ENCODE data around the gene GP1BA.
"Not testable (repeated sequence)": the region's sequence is repeated elsewhere in the genome, so short reads cannot be mapped to it uniquely, and the experiment has no call there.

Gene GP1BA

GRCh38 chr17:4901648-4902344, 30.3 kb upstream of the GP1BA start:
- DNase-seq (ENCODE audit: low read depth): no peak

- no peak for DNase-seq (ENCODE audit: low read depth)
These were observed 29.5 kb upstream of the GP1BA start for GRCh38 chr17:4902540-4902939.

GRCh38 chr17:4903051-4903818, 28.8 kb upstream of the GP1BA start, which contains the start of gene CHRNE:
CHRNE (minus strand) TSS chr17:4903098; CDS start chr17:4903063, 35 bp downstream.
- peak; percentile 42 for DNase-seq (ENCODE audit: low read depth)

GRCh38 chr17:4906642-4907041, 25.4 kb upstream of the GP1BA start:
- not testable (repeated sequence) for DNase-seq (ENCODE audit: low read depth)

- no peak for DNase-seq (ENCODE audit: low read depth)
These were observed 23.8 kb upstream of the GP1BA start for GRCh38 chr17:4908301-4908700.

GRCh38 chr17:4908711-4909496, 23.2 kb upstream of the GP1BA start:
- peak; percentile 88 for DNase-seq (ENCODE audit: low read depth)

- no peak for DNase-seq (ENCODE audit: low read depth)
These were observed 18.1 kb upstream of the GP1BA start for GRCh38 chr17:4913994-4914393.

GRCh38 chr17:4914551-4914950, 17.5 kb upstream of the GP1BA start:
- not testable (repeated sequence) for DNase-seq (ENCODE audit: low read depth)

GRCh38 chr17:4919511-4920047, 12.5 kb upstream of the GP1BA start:
- DNase-seq (ENCODE audit: low read depth): no peak

GRCh38 chr17:4920351-4921048, 11.6 kb upstream of the GP1BA start:
- DNase-seq (ENCODE audit: low read depth): no peak

GRCh38 chr17:4921320-4921719, 10.8 kb upstream of the GP1BA start:
- no peak for DNase-seq (ENCODE audit: low read depth)

- DNase-seq (ENCODE audit: low read depth): not testable (repeated sequence)
These were observed 5.3 kb upstream of the GP1BA start for GRCh38 chr17:4926577-4927335.

- DNase-seq (ENCODE audit: low read depth): no peak
These were observed 3.2 kb upstream of the GP1BA start for GRCh38 chr17:4928881-4929280.

- no peak for DNase-seq (ENCODE audit: low read depth)
These were observed 679 bp downstream of the GP1BA start for GRCh38 chr17:4932756-4933155.

GRCh38 chr17:4933646-4934045, 1.6 kb downstream of the GP1BA start:
- no peak for DNase-seq (ENCODE audit: low read depth)

- DNase-seq (ENCODE audit: low read depth): no peak
These were observed 2.3 kb downstream of the GP1BA start for GRCh38 chr17:4934173-4934979.

- no peak for DNase-seq (ENCODE audit: low read depth)
These were observed 3.6 kb downstream of the GP1BA start for GRCh38 chr17:4935650-4936049.

GRCh38 chr17:4936436-4936835, 4.4 kb downstream of the GP1BA start:
- no peak for DNase-seq (ENCODE audit: low read depth)

GRCh38 chr17:4937553-4937952, 5.5 kb downstream of the GP1BA start:
- DNase-seq (ENCODE audit: low read depth): no peak

GRCh38 chr17:4938069-4938491, 6.0 kb downstream of the GP1BA start:
- no peak for DNase-seq (ENCODE audit: low read depth)

All from GM04504 (cell line).